Activated T-helper 2 cell treated with anti-CD3 and anti-CD28 coated beads, Interferon-gamma antibody, Interleukin-2, Interleukin-4, amounts not matched to agents 10 μg/mL and 5 μg/mL and 100 μg/mL, durations not matched to agents 14 hours and 24 hours and 36 hours (primary cell): Measurements from ENCODE around the gene SSPN. TPM values are rescaled to one million over a fixed set of nuclear protein-coding genes. Genes with fewer than 3 reads are reported as not detected.

Source experiments
- DNase-seq: peaks from one replicate; pipeline ENCODE4 v3.0.0; 2021; ENCODE audit warnings: low spot score
- H3K27ac Mint-ChIP-seq: one replicate; pipeline ENCODE4 v1.8.0; 2021; ENCODE audit warnings: mixed read lengths
- H3K27me3 Mint-ChIP-seq: one replicate; pipeline ENCODE4 v1.8.0; 2021; ENCODE audit warnings: low read depth, mixed read lengths
- H3K36me3 Mint-ChIP-seq: one replicate; pipeline ENCODE4 v1.8.0; 2021; ENCODE audit warnings: low read depth, mixed read lengths
- H3K4me1 Mint-ChIP-seq: one replicate; pipeline ENCODE4 v1.8.0; 2021; ENCODE audit warnings: low read depth, mixed read lengths
- H3K4me3 Mint-ChIP-seq: one replicate; pipeline ENCODE4 v1.8.0; 2021; ENCODE audit warnings: low read depth, mild to moderate bottlenecking, moderate library complexity, mixed read lengths
- H3K9me3 Mint-ChIP-seq: one replicate; pipeline ENCODE4 v1.8.0; 2021; ENCODE audit warnings: mixed read lengths
- intact Hi-C: fragments of 100-400 bp; cut with micrococcal nuclease; formaldehyde crosslinking; loops from one replicate; pipeline ENCODE4 v1.15.1; 2023
- total RNA-seq: library from RNA; stranded (reverse); gene quantifications from 2 replicates; pipeline ENCODE4 v1.2.3, GENCODE V29; 2022

The SSPN gene
- total RNA-seq, 1 donor from 2014 or later: not detected

DNA sequence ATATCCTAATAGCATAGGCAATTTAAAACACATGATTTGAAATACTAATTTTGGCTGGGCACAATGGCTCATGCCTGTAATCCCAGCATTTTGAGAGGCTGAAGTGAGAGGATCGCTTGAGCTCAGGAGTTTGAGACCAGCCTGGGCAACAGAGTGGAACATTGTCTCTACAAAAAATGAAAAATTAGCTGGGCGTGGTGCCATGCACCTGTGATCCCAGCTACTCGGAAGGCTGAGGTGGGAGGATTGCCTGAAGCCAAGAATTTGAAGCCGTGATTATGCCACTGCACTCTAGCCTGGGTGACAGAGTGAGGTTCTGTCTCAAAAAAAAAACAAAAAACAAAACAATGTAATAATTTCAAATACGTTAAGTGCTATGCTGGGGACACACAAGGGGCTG, 83.3 kb downstream of the SSPN start:
- Mint-ChIP-seq H3K27me3 (peaks cover 18% of the 10 kb centered on the region), H3K36me3 (no peaks in the 10 kb centered on the region), H3K27ac (no peak overlapping the region), H3K4me3 (no peak overlapping the region), H3K4me1 (peaks cover 27% of the 10 kb centered on the region), H3K9me3 (no peaks in the 10 kb centered on the region)
- intact Hi-C loops: loop anchor here (10.0 kb wide), 1 partner anchor 154 kb away; the partner anchor contains the start of gene BHLHE41
- no peak for DNase-seq

- peaks cover 16% of the 10 kb centered on the region for H3K27me3 Mint-ChIP-seq
- H3K4me1 Mint-ChIP-seq: peaks cover 26% of the 10 kb centered on the region
- H3K27ac Mint-ChIP-seq: no peak overlapping the region
- H3K4me3 Mint-ChIP-seq: no peak overlapping the region
- H3K9me3 Mint-ChIP-seq: no peaks in the 10 kb centered on the region
- intact Hi-C loops: loop anchor here (10.0 kb wide), 1 partner anchor 154 kb away; the partner anchor contains the start of gene BHLHE41
- no peaks in the 10 kb centered on the region for H3K36me3 Mint-ChIP-seq
- DNase-seq: no peak
These were observed 83.7 kb downstream of the SSPN start for GRCh38 chr12:26279091-26279490.

DNA sequence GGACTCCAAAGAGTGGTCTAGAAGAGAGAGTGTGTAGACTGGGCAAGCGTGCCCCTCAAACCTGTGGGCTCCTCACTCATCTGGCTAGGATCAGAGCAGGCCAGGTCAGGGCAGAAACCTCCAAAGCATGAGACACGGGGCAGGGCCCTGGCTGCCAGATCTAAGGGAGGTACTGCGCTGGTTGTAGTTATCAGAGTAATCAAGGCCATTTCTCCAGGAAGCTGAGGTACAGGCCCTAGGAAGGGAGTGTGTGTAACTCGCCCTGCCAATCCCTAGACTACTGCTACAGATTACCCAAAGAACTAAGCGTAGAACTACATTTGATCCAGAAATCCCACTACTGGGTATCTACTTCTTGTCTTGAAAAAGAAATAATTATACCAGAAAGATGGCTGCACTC, 84.5 kb downstream of the SSPN start:
- intact Hi-C loops: loop anchor here (10.0 kb wide), 1 partner anchor 155 kb away; the partner anchor contains the start of gene BHLHE41
- no peak overlapping the region for H3K4me3 Mint-ChIP-seq

GRCh38 chr12:26280869-26281268, 85.5 kb downstream of the SSPN start:
- DNase-seq: no peak
- Mint-ChIP-seq H3K9me3 (no peaks in the 10 kb centered on the region), H3K27me3 (peaks cover 16% of the 10 kb centered on the region), H3K4me1 (peaks cover 10% of the 10 kb centered on the region), H3K27ac (no peak overlapping the region), H3K36me3 (no peaks in the 10 kb centered on the region), H3K4me3 (no peak overlapping the region)
- intact Hi-C loops: no loop called here

More for the DNA sequence above, 84.5 kb downstream of the SSPN start:
- peaks cover 16% of the 10 kb centered on the region for H3K27me3 Mint-ChIP-seq
- H3K27ac Mint-ChIP-seq: no peak overlapping the region
- H3K36me3 Mint-ChIP-seq: no peaks in the 10 kb centered on the region
- DNase-seq: no peak
- peaks cover 17% of the 10 kb centered on the region for H3K4me1 Mint-ChIP-seq
- H3K9me3 Mint-ChIP-seq: no peaks in the 10 kb centered on the region

DNA sequence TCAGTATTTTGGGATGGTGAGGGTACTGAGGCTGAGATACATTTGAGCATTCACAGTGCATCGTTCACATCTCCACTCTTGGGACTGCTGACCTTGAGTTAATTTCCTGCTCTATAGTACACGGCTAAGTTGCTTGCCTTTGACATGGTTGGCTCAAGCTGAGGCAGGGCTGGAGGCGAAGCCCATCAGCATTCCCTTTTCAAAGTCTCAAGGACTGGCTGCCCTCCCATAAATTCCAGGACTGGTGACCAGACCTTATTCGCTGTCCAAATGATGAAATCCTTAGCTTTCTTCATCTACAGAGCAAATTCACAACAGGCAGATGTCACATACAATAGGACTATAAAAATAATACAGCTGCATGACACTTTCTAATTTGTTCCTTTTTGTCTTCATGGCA, 85.9 kb downstream of the SSPN start:
- DNase-seq: no peak
- H3K9me3 Mint-ChIP-seq: no peaks in the 10 kb centered on the region
- peaks cover 10% of the 10 kb centered on the region for H3K4me1 Mint-ChIP-seq
- H3K4me3 Mint-ChIP-seq: no peak overlapping the region
- H3K27me3 Mint-ChIP-seq: peaks cover 16% of the 10 kb centered on the region
- no peak overlapping the region for H3K27ac Mint-ChIP-seq
- no peaks in the 10 kb centered on the region for H3K36me3 Mint-ChIP-seq
- intact Hi-C loops: no loop called here

GRCh38 chr12:26282339-26282940, 87.1 kb downstream of the SSPN start:
- Mint-ChIP-seq H3K27me3 (peaks cover 16% of the 10 kb centered on the region), H3K36me3 (no peaks in the 10 kb centered on the region)
- intact Hi-C loops: no loop called here

DNA sequence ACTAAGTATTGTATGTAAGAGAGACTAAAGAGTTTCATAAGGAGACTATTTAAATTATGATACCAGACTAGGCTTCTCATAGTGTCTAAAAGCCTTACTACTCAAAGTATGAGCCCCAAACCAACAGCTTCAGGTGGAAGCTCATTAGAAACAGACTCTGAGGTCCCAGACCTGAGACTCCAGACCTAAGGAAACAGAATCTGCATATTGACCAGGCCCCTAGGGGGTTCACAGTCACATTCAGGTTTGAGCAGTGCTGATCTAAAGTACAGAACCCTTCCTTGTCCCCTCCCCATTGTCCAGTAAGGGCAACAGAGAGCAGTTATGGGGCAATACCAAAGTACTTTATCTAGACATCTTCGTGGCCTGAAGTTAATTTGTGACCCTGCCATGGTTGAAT, 87.7 kb downstream of the SSPN start:
- no peaks in the 10 kb centered on the region for H3K9me3 Mint-ChIP-seq
- DNase-seq: no peak
- H3K4me1 Mint-ChIP-seq: peaks cover 3% of the 10 kb centered on the region
- peaks cover 16% of the 10 kb centered on the region for H3K27me3 Mint-ChIP-seq
- intact Hi-C loops: no loop called here
- H3K4me3 Mint-ChIP-seq: no peak overlapping the region
- H3K27ac Mint-ChIP-seq: no peak overlapping the region
- no peaks in the 10 kb centered on the region for H3K36me3 Mint-ChIP-seq

More at GRCh38 chr12:26282339-26282940, 87.1 kb downstream of the SSPN start:
- Mint-ChIP-seq H3K4me1 (peaks cover 8% of the 10 kb centered on the region), H3K4me3 (no peak overlapping the region), H3K9me3 (no peaks in the 10 kb centered on the region), H3K27ac (no peak overlapping the region)
- no peak for DNase-seq

GRCh38 chr12:26283617-26284016, 88.2 kb downstream of the SSPN start:
- intact Hi-C loops: no loop called here
- peaks cover 17% of the 10 kb centered on the region for H3K27me3 Mint-ChIP-seq

GRCh38 chr12:26285401-26285800, 90.0 kb downstream of the SSPN start:
- Mint-ChIP-seq H3K36me3 (no peaks in the 10 kb centered on the region), H3K9me3 (no peaks in the 10 kb centered on the region), H3K4me3 (no peak overlapping the region), H3K27me3 (peaks cover 12% of the 10 kb centered on the region), H3K4me1 (peaks cover 1% of the 10 kb centered on the region), H3K27ac (no peak overlapping the region)
- DNase-seq: no peak
- intact Hi-C loops: no loop called here

More at GRCh38 chr12:26283617-26284016, 88.2 kb downstream of the SSPN start:
- Mint-ChIP-seq H3K4me1 (peaks cover 1% of the 10 kb centered on the region), H3K4me3 (no peak overlapping the region), H3K27ac (no peak overlapping the region), H3K9me3 (no peaks in the 10 kb centered on the region), H3K36me3 (no peaks in the 10 kb centered on the region)
- no peak for DNase-seq

DNA sequence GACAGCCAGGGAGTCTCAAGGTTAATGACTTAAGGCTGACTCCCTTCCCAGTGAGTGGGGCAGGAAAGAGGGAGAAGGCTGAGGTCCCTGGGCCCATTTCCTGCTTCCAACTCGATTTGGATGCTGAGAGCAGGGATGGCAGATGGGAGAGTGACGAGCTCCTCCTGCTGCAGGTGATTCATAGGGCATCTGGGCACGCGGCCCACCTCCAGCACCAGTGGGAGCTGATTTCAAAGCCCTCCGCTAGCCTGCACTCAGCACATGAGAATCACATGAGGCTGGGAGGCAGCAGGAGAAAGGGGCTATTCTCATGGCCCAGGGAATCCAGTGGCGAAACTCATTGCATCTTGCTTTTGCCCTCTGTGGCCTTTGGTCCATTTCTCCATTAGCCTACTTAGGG, 90.8 kb downstream of the SSPN start:
- no peak overlapping the region for H3K27ac Mint-ChIP-seq
- no peaks in the 10 kb centered on the region for H3K36me3 Mint-ChIP-seq
- DNase-seq: no peak
- H3K9me3 Mint-ChIP-seq: no peaks in the 10 kb centered on the region
- H3K4me3 Mint-ChIP-seq: no peak overlapping the region
- peaks cover 18% of the 10 kb centered on the region for H3K27me3 Mint-ChIP-seq
- H3K4me1 Mint-ChIP-seq: peaks cover 6% of the 10 kb centered on the region
- intact Hi-C loops: no loop called here

DNA sequence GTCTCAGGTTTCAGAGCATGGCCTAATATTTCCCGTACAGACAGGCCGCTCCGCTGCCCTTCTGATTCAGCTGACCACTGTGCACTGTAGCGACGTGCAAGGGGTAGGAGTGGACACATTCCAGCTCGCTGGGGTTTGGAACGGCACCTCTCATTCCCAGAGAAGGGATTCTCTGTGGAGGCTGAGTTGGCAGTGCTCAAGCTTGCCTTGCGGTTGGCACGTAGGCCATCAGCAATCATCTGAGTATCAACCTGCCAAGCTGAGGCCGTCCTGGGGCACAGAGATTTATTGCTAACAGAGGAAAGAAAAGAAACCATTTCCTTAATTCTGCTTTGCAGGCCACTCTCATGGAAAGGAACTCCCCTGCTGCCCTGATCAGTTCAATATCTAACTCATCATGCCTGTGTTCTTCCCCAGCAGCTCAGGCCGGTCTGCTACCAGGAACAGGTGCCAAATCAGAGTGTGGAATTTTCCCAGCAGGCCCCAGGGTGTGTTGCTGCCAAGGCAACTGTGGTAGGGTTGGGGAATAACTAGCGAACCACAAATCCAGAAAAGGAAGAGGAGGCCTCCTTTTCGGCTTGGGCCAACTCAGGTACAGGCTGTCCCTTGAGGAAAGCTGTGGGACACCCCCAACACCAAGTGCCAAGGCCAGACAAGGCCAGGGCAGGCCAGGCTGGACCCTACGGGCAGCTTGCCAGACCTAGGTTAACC, 92.5 kb downstream of the SSPN start:
- H3K9me3 Mint-ChIP-seq: no peaks in the 10 kb centered on the region
- no peak overlapping the region for H3K27ac Mint-ChIP-seq
- H3K4me1 Mint-ChIP-seq: peaks cover 6% of the 10 kb centered on the region
- no peak overlapping the region for H3K4me3 Mint-ChIP-seq
- peaks cover 14% of the 10 kb centered on the region for H3K27me3 Mint-ChIP-seq
- H3K36me3 Mint-ChIP-seq: no peaks in the 10 kb centered on the region
- intact Hi-C loops: no loop called here
- no peak for DNase-seq

DNA sequence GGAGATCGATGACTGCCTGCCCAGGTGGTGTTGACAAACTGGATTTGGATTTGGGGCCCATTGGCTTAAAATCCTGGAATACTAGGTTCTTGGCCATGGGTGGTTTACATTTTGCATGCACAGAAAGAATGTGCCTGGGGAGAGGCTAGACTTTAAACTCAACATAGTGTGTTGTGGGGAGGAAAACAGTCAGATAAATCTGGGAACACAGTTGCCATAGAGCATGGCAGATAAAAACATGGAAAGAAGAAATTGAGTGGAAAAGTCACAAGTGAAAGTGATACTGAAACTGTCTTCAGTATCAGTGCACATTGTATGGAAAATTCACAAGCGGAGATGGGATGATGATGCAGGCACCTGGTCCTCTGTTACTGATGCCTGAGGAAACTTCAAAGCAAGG, 95.2 kb downstream of the SSPN start:
- H3K4me1 Mint-ChIP-seq: peaks cover 4% of the 10 kb centered on the region
- no peak overlapping the region for H3K4me3 Mint-ChIP-seq
- no peak overlapping the region for H3K27ac Mint-ChIP-seq
- intact Hi-C loops: no loop called here
- H3K36me3 Mint-ChIP-seq: no peaks in the 10 kb centered on the region
- no peaks in the 10 kb centered on the region for H3K9me3 Mint-ChIP-seq
- no peak for DNase-seq
- peaks cover 13% of the 10 kb centered on the region for H3K27me3 Mint-ChIP-seq

DNA sequence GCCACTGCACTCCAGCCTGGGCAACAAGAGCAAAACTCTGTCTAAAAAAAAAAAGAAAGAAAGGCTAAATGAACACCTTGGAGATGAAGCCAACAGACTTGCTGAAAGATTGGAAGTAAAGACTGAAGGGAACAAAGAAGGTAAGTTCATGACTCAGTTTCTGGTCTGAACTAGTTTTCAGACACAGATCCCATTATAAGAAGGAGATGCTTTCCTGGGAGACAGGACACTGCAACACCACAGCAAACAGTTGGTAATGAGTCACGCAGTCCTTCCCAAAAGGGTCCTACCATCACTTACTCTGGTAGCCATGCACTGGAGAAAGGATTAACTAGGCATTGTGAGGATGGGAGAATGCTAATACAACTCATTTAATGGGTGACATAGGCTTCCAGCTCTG, 97.2 kb downstream of the SSPN start:
- no peak overlapping the region for H3K4me3 Mint-ChIP-seq
- peaks cover 8% of the 10 kb centered on the region for H3K4me1 Mint-ChIP-seq
- H3K36me3 Mint-ChIP-seq: no peaks in the 10 kb centered on the region
- H3K9me3 Mint-ChIP-seq: peaks cover 4% of the 10 kb centered on the region
- H3K27ac Mint-ChIP-seq: no peak overlapping the region
- intact Hi-C loops: no loop called here
- DNase-seq: no peak
- peaks cover 17% of the 10 kb centered on the region for H3K27me3 Mint-ChIP-seq
